HG03108 (cell line): Measurements from ENCODE around the gene CHEK1.
"Not testable (repeated sequence)": the region's sequence is repeated elsewhere in the genome, so short reads cannot be mapped to it uniquely, and the experiment has no call there.

ENCODE experiments used
- ATAC-seq: cut with Tn5 transposase; IDR thresholded peaks from one replicate; pipeline ENCODE4 v1.9.1; 2021; ENCODE audit warnings: moderate library complexity; ENCODE audit not compliant: unreplicated experiment

The CHEK1 gene

DNA sequence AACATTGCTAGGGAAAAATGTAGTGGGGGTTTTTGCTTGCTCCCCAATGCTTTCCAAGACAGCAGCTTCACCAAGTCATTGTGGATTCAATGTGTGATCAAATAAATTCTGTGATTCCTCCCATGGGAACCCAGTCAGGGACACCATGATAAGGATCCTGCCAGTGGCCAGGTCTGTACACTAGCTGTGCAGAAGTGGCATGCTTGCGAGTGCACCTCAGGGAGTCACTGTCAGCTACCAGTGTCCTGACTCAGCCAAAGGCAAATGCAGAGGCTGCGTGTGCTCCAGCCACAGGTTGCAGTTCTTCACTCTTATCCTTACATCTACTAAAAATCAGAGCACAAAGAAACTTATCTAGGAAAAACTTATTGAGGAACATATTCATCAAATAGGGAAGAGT is 65.0 kb downstream of the CHEK1 start:
- ATAC-seq, result no peak

DNA sequence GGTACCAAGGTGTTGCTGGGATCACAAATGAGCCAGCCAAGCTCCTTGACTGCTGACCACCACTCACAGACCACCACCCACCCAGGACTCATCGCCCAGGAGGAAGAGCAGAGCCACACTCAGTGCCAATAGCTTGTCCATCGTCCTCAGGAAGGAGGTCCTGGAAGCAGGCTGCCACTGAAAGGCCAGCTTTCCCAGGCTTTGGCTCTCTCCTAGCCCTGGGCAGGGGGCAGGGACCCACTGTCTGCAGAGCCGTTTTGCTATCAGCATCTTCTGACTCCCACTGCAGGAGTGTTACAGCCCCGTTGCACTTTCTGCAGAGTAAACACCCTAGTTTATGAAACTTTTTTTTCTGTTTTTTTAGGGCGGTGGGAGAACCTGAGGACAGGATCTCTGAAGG is 67.9 kb downstream of the CHEK1 start:
- no peak for ATAC-seq

DNA sequence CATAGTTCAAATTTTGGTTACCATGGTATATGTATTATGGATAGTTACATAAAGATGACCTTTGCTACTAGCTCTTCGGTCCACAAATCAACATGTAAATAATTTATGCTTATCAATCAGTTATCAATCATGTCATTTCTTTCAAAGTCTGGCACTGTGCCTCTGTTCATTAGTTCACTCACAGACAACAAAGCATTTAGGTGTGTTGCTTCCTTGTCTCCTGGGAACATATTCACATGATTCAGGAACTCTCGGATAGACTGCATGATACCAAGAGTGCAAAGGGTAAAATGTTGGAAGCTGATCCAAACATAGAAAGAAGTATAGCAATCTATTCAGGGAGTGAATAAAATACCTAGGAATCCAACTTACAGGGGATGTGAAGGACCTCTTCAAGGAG is 70.0 kb downstream of the CHEK1 start:
- no peak for ATAC-seq

DNA sequence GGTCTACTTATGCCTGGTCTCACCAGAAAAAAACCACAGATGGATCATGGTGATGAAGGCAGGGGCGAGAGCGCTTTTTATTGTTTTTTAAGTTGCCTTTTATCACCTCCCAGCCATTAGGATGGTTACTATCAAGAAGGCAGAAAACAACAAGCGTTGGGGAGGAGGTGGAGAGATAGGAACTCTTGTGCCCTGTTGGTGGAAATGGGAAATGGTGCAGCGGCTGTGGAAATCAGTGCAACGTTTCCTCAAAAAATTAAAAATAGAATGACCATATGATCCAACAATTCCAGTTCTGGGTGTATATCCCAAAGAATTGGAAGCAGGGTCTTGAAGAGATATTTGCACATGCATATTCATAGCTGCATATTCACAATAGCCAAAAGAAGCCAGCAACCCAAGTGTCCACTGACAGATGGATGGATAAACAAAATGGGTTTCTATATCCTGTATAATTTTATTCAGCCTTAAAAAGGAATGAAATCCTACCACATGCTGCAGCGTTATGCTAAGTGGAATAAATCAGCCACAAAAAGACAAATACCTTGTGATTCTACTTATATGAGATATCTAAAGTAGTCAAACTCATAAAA is 76.2 kb downstream of the CHEK1 start:
- ATAC-seq, result no peak

DNA sequence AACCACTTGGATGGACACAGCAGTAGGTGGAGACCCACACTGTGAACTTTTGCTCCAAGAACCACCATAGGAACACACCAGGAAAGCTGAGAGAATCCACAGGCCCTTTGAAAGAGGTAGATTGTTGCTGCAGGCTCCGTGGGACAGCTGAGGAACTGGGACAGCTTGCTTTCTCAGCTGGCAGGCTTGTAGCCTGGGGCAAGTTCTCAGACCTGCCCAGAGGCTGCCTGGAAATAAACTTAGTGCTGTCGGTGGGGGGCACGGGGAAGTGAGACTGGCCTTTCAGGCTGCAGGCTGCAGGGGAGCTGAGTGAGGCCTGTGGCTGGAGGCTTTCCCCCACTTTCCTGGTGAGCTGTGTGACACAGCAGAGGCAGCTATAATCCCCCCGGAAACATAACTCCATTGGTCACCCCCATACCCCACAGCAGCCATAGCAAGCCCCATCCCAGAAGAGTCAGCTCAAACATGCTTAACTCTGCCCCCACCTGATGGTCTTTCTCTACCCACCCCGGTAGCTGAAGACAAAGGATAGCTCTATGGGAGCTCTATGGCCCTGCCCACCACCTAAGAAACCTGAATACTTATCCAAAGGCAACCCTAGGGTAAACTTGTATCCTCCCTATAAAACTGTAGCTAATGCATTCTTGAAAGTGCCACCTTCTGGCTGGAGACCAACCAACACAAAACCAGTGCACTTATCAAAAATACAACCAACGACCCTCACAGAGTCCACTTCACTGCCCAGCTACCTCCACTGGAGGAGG is 77.1 kb downstream of the CHEK1 start:
- ATAC-seq, result no peak

DNA sequence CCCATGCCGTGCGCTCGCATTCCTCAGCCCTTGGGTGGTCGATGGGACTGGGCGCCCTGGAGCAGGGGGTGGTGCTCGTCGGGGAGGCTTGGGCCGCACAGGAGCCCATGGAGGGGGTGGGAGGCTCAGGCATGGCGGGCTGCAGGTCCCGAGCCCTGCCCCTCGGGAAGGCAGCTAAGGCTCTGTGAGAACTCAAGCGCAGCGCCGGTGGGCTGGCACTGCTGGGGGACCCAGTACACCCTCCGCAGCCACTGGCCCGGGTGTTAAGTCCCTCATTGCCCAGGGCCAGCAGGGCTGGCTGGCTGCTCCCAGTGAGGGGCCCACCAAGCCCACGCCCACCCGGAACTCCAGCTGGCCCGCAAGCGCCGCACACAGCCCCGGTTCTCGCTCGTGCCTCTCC is 79.7 kb downstream of the CHEK1 start:
- not testable (repeated sequence) for ATAC-seq

DNA sequence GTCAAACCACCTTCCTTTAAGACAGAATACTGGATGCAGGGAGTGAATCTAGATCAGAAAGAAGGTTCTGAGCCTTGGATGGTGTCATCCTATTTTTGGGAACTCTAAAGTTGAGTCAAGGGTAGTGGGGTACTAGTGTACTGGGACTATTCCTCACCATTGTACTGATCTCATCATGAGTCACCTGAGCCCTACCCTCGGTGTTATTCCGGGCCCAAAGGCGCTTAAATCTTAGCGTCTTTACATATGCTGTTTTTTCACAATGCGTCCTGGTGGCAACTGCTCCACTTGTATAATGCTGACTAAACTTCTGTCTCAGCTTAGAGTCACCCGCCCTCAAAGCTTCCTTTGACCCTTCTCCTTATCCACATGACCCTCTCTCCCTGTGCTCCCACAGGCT is 95.8 kb downstream of the CHEK1 start:
- no peak for ATAC-seq

DNA sequence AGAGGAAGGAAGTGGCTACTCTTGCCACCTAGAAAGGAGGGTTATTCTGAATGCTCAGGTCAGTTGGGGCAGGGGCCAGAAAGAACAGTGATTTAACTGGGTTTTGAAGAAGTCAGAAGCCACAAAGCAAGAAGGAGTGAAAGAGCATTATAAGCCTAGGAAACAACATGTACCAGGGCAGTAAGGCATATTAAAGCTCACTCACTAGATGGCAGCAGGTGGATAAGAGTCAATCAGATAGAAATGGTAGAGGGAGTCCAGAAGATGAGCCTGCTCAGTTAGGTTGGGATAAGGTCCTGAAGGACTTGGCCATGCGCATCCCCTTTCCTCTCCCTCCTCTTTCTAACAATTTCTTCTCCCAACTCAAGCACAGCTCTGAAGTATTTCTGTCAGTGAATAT is 99.2 kb downstream of the CHEK1 start:
- ATAC-seq, result no peak
